ENCODE measurements around the gene BPIFB4. TPM values are rescaled to one million over a fixed set of nuclear protein-coding genes. Genes with fewer than 3 reads are reported as not detected.

The BPIFB4 gene
- total and polyA plus RNA-seq, 2 of the 4 experiments (the other 2 are of a cell fraction) = not detected

- no peaks in the 10 kb centered on the region for H3K79me1 ChIP-seq (ENCODE audit: low read depth in 1 of 2, low read length in 2 of 2)
- no peak overlapping the region for H3K56ac ChIP-seq (ENCODE audit: extremely low read depth, insufficient read depth, low read length)
- H4K8ac ChIP-seq (ENCODE audit: low read depth in 2 of 2, low read length in 2 of 2) = no peak overlapping the region
- H2AK9ac ChIP-seq (replicated peaks; ENCODE audit: low read depth, low read length, poor library complexity) = no peak overlapping the region
- no peak overlapping the region for H3K23ac ChIP-seq (ENCODE audit: low read depth, low read length)
- no peak overlapping the region for H3K27ac ChIP-seq (ENCODE audit: insufficient read depth, low read length)
- H3K9me3 ChIP-seq (ENCODE audit: control insufficient read depth, insufficient read depth, low read length) = no peaks in the 10 kb centered on the region
- dilution Hi-C loops (cut with HindIII; ENCODE audit: low sequenced_read_pairs, unreplicated experiment) = no loop called here
- H3K4me1 ChIP-seq (ENCODE audit: control insufficient read depth, insufficient read depth, low read length) = no peaks in the 10 kb centered on the region
- no TSS peak for BruUV-seq (replicated peaks)
- no peak overlapping the region for H3K14ac ChIP-seq (replicated peaks; ENCODE audit: low read depth, low read length)
- no peak overlapping the region for H3K9ac ChIP-seq (ENCODE audit: low read depth, low read length)
- no peaks in the 10 kb centered on the region for H4K20me1 ChIP-seq (ENCODE audit: insufficient read depth, low read length)
- intact Hi-C loops (cut with micrococcal nuclease) = no loop called here
- no peak overlapping the region for H4K91ac ChIP-seq (ENCODE audit: insufficient read depth, low read depth, low read length)
- ATAC-seq (ENCODE audit: low read depth) (no peak), DNase-seq (no peak)
- no peak overlapping the region for H2AFZ ChIP-seq (replicated peaks; ENCODE audit: low read length, poor library complexity)
- no peaks in the 10 kb centered on the region for H3K36me3 ChIP-seq (ENCODE audit: control insufficient read depth, insufficient read depth, low read length)
- in situ Hi-C loops (cut with MboI; ENCODE audit: low sequenced_read_pairs) = no loop called here
- H4K5ac ChIP-seq (ENCODE audit: low read depth, low read length) = no peak overlapping the region
- CTCF ChIA-PET = no interaction called here
- POLR2A ChIA-PET (ENCODE audit: unreplicated experiment) = no interaction called here
- H2BK15ac ChIP-seq (ENCODE audit: low read depth, low read length) = no peak overlapping the region
- TF ChIP-seq MXI1 (IDR thresholded peaks at IDR 0.05; ENCODE audit: borderline replicate concordance, low read depth, low read length) = no peak
- no peak overlapping the region for H2BK5ac ChIP-seq (ENCODE audit: low read depth, low read length, poor library complexity, severe bottlenecking)
- no peak overlapping the region for H2BK120ac ChIP-seq (ENCODE audit: low read depth, low read length)
- H3K4me3 ChIP-seq (ENCODE audit: insufficient read depth, low read depth, low read length) = no peak overlapping the region
- no peak overlapping the region for H2AK5ac ChIP-seq (ENCODE audit: low read depth, low read length)
- no peak overlapping the region for H3K4ac ChIP-seq (ENCODE audit: low read depth, low read length)
- H3K27me3 ChIP-seq (ENCODE audit: control insufficient read depth, insufficient read depth, low read length) = peaks cover 3% of the 10 kb centered on the region; the same call in 1 of the 2 replicates
- H3K18ac ChIP-seq (ENCODE audit: low read depth, low read length) = no peak overlapping the region
- H3K9me1 ChIP-seq (ENCODE audit: insufficient read depth, low read length) = 0 out of 2 replicates have a peak, but pooled peaks cover 3% of the 10 kb centered on the region
- H2BK20ac ChIP-seq (ENCODE audit: low read depth, low read length) = no peak overlapping the region
- WGBS, 2 experiments (ENCODE audit: extremely low coverage in 2 of 2, insufficient read length in 1 of 2) = no CpG with 5 or more reads among the region's 3 CpGs
- H3K4me2 ChIP-seq (ENCODE audit: low read depth, low read length) = no peak overlapping the region
Measured at GRCh38 chr20:33104336-33104735, 24.9 kb downstream of the BPIFB4 start.

All from IMR-90 (cell line).